ENCODE measurements around the gene MPEG1. TPM values are rescaled to one million over a fixed set of nuclear protein-coding genes. Genes with fewer than 3 reads are reported as not detected.

Gene MPEG1
- total and polyA plus RNA-seq, 2 experiments from 2014 or later: not detected

DNA sequence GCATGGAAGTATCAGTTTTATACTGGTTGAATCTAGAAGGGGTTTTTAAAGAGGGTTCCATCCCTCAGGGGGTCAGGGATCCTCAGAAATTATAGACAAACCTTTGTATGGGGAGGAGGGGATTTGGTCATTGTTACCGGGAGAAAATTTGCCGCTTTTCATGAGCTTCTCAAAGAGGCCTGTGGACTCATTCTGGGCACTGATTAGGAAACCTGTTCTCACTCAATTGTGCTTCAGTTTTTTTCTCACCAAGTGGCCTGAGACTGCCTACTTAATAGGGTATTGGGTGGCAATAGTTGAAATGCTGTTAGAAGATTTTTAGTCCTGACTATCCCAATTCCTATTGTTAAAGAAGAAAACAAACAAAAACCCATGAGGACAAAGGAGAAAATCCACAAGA is 14.0 kb downstream of the MPEG1 start:
- Histone ChIP-seq H3K27me3 (replicated peaks; ENCODE audit: insufficient read depth) (peaks cover 8% of the 10 kb centered on the region), H3K4me3 (no peak overlapping the region), H4K20me1 (ENCODE audit: insufficient read depth) (no peaks in the 10 kb centered on the region)

DNA sequence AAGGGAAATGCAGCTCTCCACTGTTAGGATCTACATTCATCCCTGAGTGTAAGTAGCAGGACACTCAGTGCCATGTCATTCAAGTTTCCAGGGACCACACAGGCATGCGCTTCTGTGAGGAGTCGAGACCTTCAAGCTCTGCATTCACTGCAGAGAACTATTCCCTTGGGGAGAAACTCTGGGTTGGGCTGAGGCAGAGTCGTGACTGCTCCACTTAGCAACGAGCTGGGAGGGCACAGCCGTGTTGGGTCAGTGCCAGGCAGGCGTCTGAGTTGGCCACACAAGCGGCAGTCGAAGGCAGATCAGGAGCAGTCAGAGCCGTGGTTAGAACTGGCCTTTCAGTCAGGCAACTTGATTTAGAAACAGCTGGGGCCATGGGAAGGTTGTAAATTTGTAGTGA is 14.7 kb downstream of the MPEG1 start:
- no peaks in the 10 kb centered on the region for H3K79me2 ChIP-seq (ENCODE audit: insufficient read depth)
- no peaks in the 10 kb centered on the region for H3F3A ChIP-seq (ENCODE audit: insufficient read depth)
- H3K4me1 ChIP-seq (ENCODE audit: insufficient read depth): no peaks in the 10 kb centered on the region
- no peak overlapping the region for H3K9ac ChIP-seq
- H3K27me3 ChIP-seq (replicated peaks; ENCODE audit: insufficient read depth): peaks cover 8% of the 10 kb centered on the region
- H4K20me1 ChIP-seq (ENCODE audit: insufficient read depth): no peaks in the 10 kb centered on the region
- no peak overlapping the region for H2AFZ ChIP-seq
- H3K9me2 ChIP-seq (ENCODE audit: insufficient read depth): no peaks in the 10 kb centered on the region
- peak; percentile 64 for DNase-seq
- H3K4me2 ChIP-seq (ENCODE audit: unreplicated experiment): no peak overlapping the region
- no peak overlapping the region for H3K27ac ChIP-seq
- H3K4me3 ChIP-seq: no peak overlapping the region
- TF ChIP-seq EZH2phosphoT487 (IDR thresholded peaks at IDR 0.05; ENCODE audit: insufficient read depth, low read depth): no peak
- TF ChIP-seq EZH2 (IDR thresholded peaks at IDR 0.05; ENCODE audit: insufficient read depth, poor library complexity, severe bottlenecking): no peak
- H3K36me3 ChIP-seq (ENCODE audit: low read depth): no peaks in the 10 kb centered on the region
- WGBS, 2 experiments (ENCODE audit: low coverage in 1 of 2, low lambda C conversion rate in 2 of 2, missing lambda C conversion rate in 2 of 2): 12 to 13% methylated on average over 9 of the region's 9 CpGs
- no peaks in the 10 kb centered on the region for H3K9me3 ChIP-seq (ENCODE audit: low read depth)
- in situ Hi-C loops (cut with MboI): loop anchor here (25.0 kb wide), 1 partner anchor 489 kb away; no protein-coding TSS in a partner anchor

More for the DNA sequence above, 14.0 kb downstream of the MPEG1 start:
- no peak for DNase-seq
- no peaks in the 10 kb centered on the region for H3K9me2 ChIP-seq (ENCODE audit: insufficient read depth)
- in situ Hi-C loops (cut with MboI): loop anchor here (25.0 kb wide), 1 partner anchor 489 kb away; no protein-coding TSS in a partner anchor
- no peaks in the 10 kb centered on the region for H3K9me3 ChIP-seq (ENCODE audit: low read depth)
- H3K9ac ChIP-seq: no peak overlapping the region
- no peaks in the 10 kb centered on the region for H3F3A ChIP-seq (ENCODE audit: insufficient read depth)
- no peaks in the 10 kb centered on the region for H3K4me1 ChIP-seq (ENCODE audit: insufficient read depth)
- TF ChIP-seq EZH2 (IDR thresholded peaks at IDR 0.05; ENCODE audit: insufficient read depth, poor library complexity, severe bottlenecking): no peak
- TF ChIP-seq EZH2phosphoT487 (IDR thresholded peaks at IDR 0.05; ENCODE audit: insufficient read depth, low read depth): no peak
- WGBS, 2 experiments (ENCODE audit: low coverage in 1 of 2, low lambda C conversion rate in 2 of 2, missing lambda C conversion rate in 2 of 2): 93 to 96% methylated on average over 2 of the region's 2 CpGs
- H3K4me2 ChIP-seq (ENCODE audit: unreplicated experiment): no peak overlapping the region
- H3K36me3 ChIP-seq (ENCODE audit: low read depth): no peaks in the 10 kb centered on the region
- no peak overlapping the region for H2AFZ ChIP-seq
- no peak overlapping the region for H3K27ac ChIP-seq
- H3K79me2 ChIP-seq (ENCODE audit: insufficient read depth): no peaks in the 10 kb centered on the region

DNA sequence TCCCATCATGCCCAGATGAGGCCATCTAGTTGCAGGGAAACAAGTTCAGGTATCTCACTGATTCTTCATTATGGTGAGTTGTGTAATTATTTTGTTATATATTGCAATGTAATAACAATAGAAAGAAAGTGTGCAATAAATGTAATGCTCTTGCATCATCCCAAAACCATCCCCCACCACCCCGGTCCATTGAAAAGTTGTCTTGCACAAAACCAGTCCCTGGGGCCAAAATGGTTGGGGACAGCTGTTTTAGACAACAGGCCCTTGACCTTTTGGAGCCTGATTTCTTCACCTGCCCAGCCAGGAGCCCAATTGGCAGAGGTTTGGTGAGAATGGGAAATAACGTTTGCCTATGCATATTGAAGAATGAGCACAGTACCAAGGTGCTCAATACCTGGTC is 15.9 kb downstream of the MPEG1 start:
- H3K36me3 ChIP-seq (ENCODE audit: low read depth): no peaks in the 10 kb centered on the region
- WGBS, 2 experiments (ENCODE audit: low coverage in 1 of 2, low lambda C conversion rate in 2 of 2, missing lambda C conversion rate in 2 of 2): 73 to 79% methylated on average over 2 of the region's 2 CpGs
- no peak overlapping the region for H3K27ac ChIP-seq

GRCh38 chr11:59195586-59195985 is 17.1 kb downstream of the MPEG1 start:
- in situ Hi-C loops (cut with MboI): loop anchor here (25.0 kb wide), 1 partner anchor 492 kb away; no protein-coding TSS in a partner anchor
- H3K4me1 ChIP-seq (ENCODE audit: insufficient read depth): no peaks in the 10 kb centered on the region
- H3K4me3 ChIP-seq: no peak overlapping the region
- peaks cover 8% of the 10 kb centered on the region for H3K27me3 ChIP-seq (replicated peaks; ENCODE audit: insufficient read depth)
- H3K9ac ChIP-seq: no peak overlapping the region
- no peak overlapping the region for H3K4me2 ChIP-seq (ENCODE audit: unreplicated experiment)
- no peaks in the 10 kb centered on the region for H3F3A ChIP-seq (ENCODE audit: insufficient read depth)
- no peaks in the 10 kb centered on the region for H3K36me3 ChIP-seq (ENCODE audit: low read depth)
- no peaks in the 10 kb centered on the region for H4K20me1 ChIP-seq (ENCODE audit: insufficient read depth)
- H2AFZ ChIP-seq: no peak overlapping the region
- H3K9me2 ChIP-seq (ENCODE audit: insufficient read depth): no peaks in the 10 kb centered on the region
- H3K9me3 ChIP-seq (ENCODE audit: low read depth): no peaks in the 10 kb centered on the region
- no peak for TF ChIP-seq EZH2 (IDR thresholded peaks at IDR 0.05; ENCODE audit: insufficient read depth, poor library complexity, severe bottlenecking)
- no peak for TF ChIP-seq EZH2phosphoT487 (IDR thresholded peaks at IDR 0.05; ENCODE audit: insufficient read depth, low read depth)
- WGBS, 2 experiments (ENCODE audit: low coverage in 1 of 2, low lambda C conversion rate in 2 of 2, missing lambda C conversion rate in 2 of 2): 75 to 85% methylated on average over 4 of the region's 4 CpGs
- no peaks in the 10 kb centered on the region for H3K79me2 ChIP-seq (ENCODE audit: insufficient read depth)
- no peak overlapping the region for H3K27ac ChIP-seq
- DNase-seq: no peak

More for the DNA sequence above, 15.9 kb downstream of the MPEG1 start:
- no peak for DNase-seq
- Histone ChIP-seq H3K4me3 (no peak overlapping the region), H4K20me1 (ENCODE audit: insufficient read depth) (no peaks in the 10 kb centered on the region), H3F3A (ENCODE audit: insufficient read depth) (no peaks in the 10 kb centered on the region), H3K4me2 (ENCODE audit: unreplicated experiment) (no peak overlapping the region), H2AFZ (no peak overlapping the region), H3K27me3 (replicated peaks; ENCODE audit: insufficient read depth) (peaks cover 8% of the 10 kb centered on the region), H3K4me1 (ENCODE audit: insufficient read depth) (no peaks in the 10 kb centered on the region), H3K9me2 (ENCODE audit: insufficient read depth) (no peaks in the 10 kb centered on the region), H3K9ac (no peak overlapping the region), H3K79me2 (ENCODE audit: insufficient read depth) (no peaks in the 10 kb centered on the region), H3K9me3 (ENCODE audit: low read depth) (no peaks in the 10 kb centered on the region)
- no peak for TF ChIP-seq EZH2phosphoT487 (IDR thresholded peaks at IDR 0.05; ENCODE audit: insufficient read depth, low read depth)
- TF ChIP-seq EZH2 (IDR thresholded peaks at IDR 0.05; ENCODE audit: insufficient read depth, poor library complexity, severe bottlenecking): no peak
- in situ Hi-C loops (cut with MboI): loop anchor here (25.0 kb wide), 1 partner anchor 491 kb away; no protein-coding TSS in a partner anchor
